PFSK-1 (cell line): ENCODE data around the gene CEBPA.

Source experiments
- FOXP2 ChIP-seq: optimal IDR thresholded peaks from 2 replicates; pipeline ENCODE3; 2011; ENCODE audit warnings: borderline replicate concordance, control low read depth, inconsistent platforms; ENCODE audit not compliant: insufficient read depth; ENCODE audit errors: extremely low read length, extremely low read depth
- POLR2AphosphoS5 ChIP-seq: IDR thresholded peaks from 2 replicates; pipeline ENCODE4 v1.6.1; 2012; ENCODE audit warnings: low read depth, mild to moderate bottlenecking, control low read depth, low read length, moderate library complexity
- REST ChIP-seq, 2 experiments: IDR thresholded peaks; 2 replicates each; pipeline versions ENCODE4 v1.6.1 to v1.8.0; 2011 to 2012; ENCODE audit warnings: low read depth in 2 of 2, low read length in 2 of 2, control low read depth in 1 of 2, inconsistent platforms in 1 of 2, mild to moderate bottlenecking in 1 of 2, moderate library complexity in 1 of 2; ENCODE audit not compliant: insufficient read depth in 1 of 2
- SIN3A ChIP-seq: IDR thresholded peaks from 2 replicates; pipeline ENCODE4 v1.6.1; 2012; ENCODE audit warnings: mild to moderate bottlenecking, low read length, moderate library complexity, borderline replicate concordance; ENCODE audit not compliant: insufficient read depth
- TAF1 ChIP-seq: IDR thresholded peaks from 2 replicates; pipeline ENCODE4 v1.6.1; 2012; ENCODE audit warnings: low read length, control low read depth, borderline replicate concordance; ENCODE audit not compliant: insufficient read depth

Gene CEBPA

GRCh38 chr19:33320636-33321035 lies 18.3 kb upstream of the CEBPA start:
- TF ChIP-seq TAF1 (no peak), SIN3A (no peak), FOXP2 (no peak), POLR2AphosphoS5 (no peak), REST (IDR thresholded peaks at IDR 0.05; ENCODE audit: insufficient read depth in 1 of 2, low read depth in 2 of 2, low read length in 2 of 2) (no peak)

- TF ChIP-seq TAF1, result no peak
- TF ChIP-seq POLR2AphosphoS5, result no peak
- TF ChIP-seq FOXP2, result no peak
Observed at GRCh38 chr19:33317517-33317916, 15.2 kb upstream of the CEBPA start.

GRCh38 chr19:33316541-33317264 lies 14.4 kb upstream of the CEBPA start:
- no peak for TF ChIP-seq TAF1
- no peak for TF ChIP-seq FOXP2

- TF ChIP-seq TAF1, result no peak
- no peak for TF ChIP-seq SIN3A
- TF ChIP-seq FOXP2, result no peak
- no peak for TF ChIP-seq REST (IDR thresholded peaks at IDR 0.05; ENCODE audit: insufficient read depth in 1 of 2, low read depth in 2 of 2, low read length in 2 of 2)
- no peak for TF ChIP-seq POLR2AphosphoS5
Observed at GRCh38 chr19:33312065-33312464, 9.7 kb upstream of the CEBPA start.

GRCh38 chr19:33311326-33311682 lies 9.0 kb upstream of the CEBPA start:
- TF ChIP-seq FOXP2 (no peak), POLR2AphosphoS5 (no peak), TAF1 (no peak), SIN3A (no peak)

- no peak for TF ChIP-seq TAF1
Observed at GRCh38 chr19:33310606-33311325, 8.4 kb upstream of the CEBPA start.

- TF ChIP-seq TAF1 (no peak), POLR2AphosphoS5 (no peak), FOXP2 (no peak), SIN3A (no peak)
Observed at GRCh38 chr19:33309826-33310225, 7.5 kb upstream of the CEBPA start.

GRCh38 chr19:33306853-33307792 lies 4.8 kb upstream of the CEBPA start:
- TF ChIP-seq REST (IDR thresholded peaks at IDR 0.05; ENCODE audit: insufficient read depth in 1 of 2, low read depth in 2 of 2, low read length in 2 of 2) (no peak), SIN3A (no peak), FOXP2 (no peak), TAF1 (no peak), POLR2AphosphoS5 (no peak)
